Measurements from ENCODE around the gene PTPN7.

- TF ChIP-seq POLR2A (IDR thresholded peaks at IDR 0.05) = no peak
- no peak for TF ChIP-seq CTCF (IDR thresholded peaks at IDR 0.05)
Observed at GRCh38 chr1:202101184-202101583, 59.2 kb downstream of the PTPN7 start.
